ENCODE results near the gene SFXN1.
"Not testable (repeated sequence)": the region's sequence is repeated elsewhere in the genome, so short reads cannot be mapped to it uniquely, and the experiment has no call there.

The SFXN1 gene, protein sequence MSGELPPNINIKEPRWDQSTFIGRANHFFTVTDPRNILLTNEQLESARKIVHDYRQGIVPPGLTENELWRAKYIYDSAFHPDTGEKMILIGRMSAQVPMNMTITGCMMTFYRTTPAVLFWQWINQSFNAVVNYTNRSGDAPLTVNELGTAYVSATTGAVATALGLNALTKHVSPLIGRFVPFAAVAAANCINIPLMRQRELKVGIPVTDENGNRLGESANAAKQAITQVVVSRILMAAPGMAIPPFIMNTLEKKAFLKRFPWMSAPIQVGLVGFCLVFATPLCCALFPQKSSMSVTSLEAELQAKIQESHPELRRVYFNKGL

DNA sequence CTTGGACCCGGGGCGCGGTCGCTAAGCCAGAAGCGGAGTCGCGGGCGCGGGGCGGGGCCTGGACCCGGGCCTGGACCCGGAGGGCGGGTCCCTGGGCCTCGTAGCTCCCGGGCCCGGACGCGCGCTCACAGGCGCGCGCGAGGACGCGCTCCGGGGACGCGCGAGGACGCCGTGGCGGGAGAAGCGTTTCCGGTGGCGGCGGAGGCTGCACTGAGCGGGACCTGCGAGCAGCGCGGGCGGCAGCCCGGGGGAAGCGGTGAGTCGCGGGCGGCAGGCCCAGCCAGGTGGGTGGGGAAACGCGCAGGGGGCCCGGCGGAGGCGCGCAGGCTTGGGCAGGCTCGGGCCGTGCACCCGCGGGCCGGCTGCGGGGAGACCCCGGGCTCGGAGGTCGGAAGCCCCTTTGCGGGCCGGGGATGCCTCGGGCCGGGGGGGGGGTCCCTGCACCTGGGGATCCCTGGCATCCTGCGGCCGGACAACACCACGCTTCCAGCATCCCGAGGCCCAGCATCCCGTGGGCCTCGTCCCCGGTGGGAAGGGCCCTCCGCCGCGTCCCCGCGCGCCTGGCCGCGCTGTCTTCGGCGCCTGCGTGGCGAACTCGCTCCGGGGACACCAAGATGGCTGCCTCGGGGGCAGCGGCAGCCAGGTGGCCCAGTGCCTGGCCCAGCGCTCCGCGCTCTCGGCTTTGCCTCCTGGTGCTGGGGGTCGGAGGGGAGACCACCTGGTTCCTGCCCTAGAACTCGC, at the start of gene SFXN1:
TSS of gene SFXN1 (plus strand) at position 177 of the 741 bp plus-strand sequence. CDS start 13,544 bp downstream, outside the sequence.
- peak; percentile 89 for DNase-seq

GRCh38 chr5:175434800-175435199, 43.6 kb upstream of the SFXN1 start:
- no peak for DNase-seq

- DNase-seq = no peak
Observed at GRCh38 chr5:175436359-175436758, 42.0 kb upstream of the SFXN1 start.

GRCh38 chr5:175438234-175438857, 40.0 kb upstream of the SFXN1 start:
- no peak for DNase-seq

GRCh38 chr5:175443514-175444059, 34.8 kb upstream of the SFXN1 start:
- no peak for DNase-seq

GRCh38 chr5:175444060-175444904, 34.1 kb upstream of the SFXN1 start, which contains the start of gene DRD1:
Gene DRD1 (minus strand): TSS chr5:175444182. CDS start chr5:175443099, 1,083 bp downstream.
- DNase-seq = peak; percentile 53

- no peak for DNase-seq
Observed at GRCh38 chr5:175444905-175445456, 33.4 kb upstream of the SFXN1 start.

GRCh38 chr5:175446378-175446777, 32.0 kb upstream of the SFXN1 start:
- not testable (repeated sequence) for DNase-seq

- DNase-seq = no peak
Observed at GRCh38 chr5:175447571-175447970, 30.8 kb upstream of the SFXN1 start.

DNA sequence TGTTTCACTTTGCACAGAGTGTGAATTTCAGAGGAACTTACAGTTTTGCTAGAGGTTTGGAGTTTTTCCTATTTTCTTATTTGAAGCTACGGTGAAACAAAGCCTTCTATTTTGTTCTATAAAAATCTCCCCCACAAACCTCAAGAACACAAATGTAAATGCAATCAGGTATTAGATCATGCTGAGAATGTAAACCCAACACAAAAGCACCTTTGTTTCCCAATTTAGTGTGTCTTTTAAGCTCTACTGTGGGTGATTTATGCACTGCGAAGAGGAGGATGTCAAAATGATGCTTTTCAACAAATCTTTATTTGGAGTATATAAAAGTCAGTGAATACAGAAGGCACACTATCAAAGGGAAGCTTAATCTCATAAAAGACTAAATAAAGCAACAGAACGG, 30.1 kb upstream of the SFXN1 start:
- DNase-seq = no peak

DNA sequence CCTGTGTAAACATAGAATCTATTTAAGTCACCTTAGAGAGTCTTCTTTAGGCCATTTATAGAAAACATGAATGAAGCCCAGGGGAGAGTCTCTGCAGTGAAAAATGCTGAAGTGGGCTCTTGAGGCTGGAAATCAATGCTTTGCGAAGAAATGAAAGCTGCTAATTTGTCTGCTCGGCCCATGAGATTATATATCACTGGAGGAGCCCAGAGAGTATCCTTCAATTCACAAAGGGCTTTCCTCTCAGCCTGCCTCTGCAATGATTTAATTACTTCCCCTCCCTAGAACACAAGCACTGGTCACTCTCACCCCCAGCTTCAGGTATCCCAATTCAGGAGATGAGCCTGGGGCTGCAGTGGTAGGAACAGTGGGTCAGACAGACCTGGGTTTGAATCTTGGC, 26.2 kb upstream of the SFXN1 start:
- DNase-seq = no peak

GRCh38 chr5:175454338-175454737, 24.0 kb upstream of the SFXN1 start:
- not testable (repeated sequence) for DNase-seq

DNA sequence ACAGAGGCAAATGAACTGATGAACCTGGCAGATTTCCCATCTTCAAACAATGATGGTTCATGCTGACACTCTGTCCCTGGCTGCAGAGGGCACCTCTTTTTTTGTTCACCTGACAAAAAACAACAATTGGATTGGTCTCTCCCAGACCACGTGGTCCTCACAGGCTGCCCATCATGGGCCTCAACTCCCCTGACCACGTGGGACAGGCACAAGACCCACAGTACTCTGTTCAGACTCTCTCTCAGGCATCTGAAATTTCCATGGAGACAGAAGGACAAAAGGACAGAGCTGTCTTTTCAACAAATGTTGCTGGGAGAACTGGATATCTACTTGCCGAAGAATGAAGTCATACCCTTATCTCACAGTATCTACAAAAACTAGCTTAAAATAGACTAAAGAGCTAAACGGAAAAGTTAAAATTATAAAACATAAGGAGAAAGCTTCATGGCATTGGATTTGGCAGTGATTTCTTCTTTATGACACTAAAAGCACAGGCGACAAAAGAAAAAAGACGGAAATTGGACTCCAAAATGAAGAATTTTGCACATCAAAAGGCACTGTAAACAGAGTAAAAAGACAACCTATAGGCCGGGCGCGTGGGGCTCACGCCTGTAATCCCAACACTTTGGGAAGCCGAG, 22.1 kb upstream of the SFXN1 start:
- no peak for DNase-seq

GRCh38 chr5:175457466-175457865, 20.9 kb upstream of the SFXN1 start:
- no peak for DNase-seq

DNA sequence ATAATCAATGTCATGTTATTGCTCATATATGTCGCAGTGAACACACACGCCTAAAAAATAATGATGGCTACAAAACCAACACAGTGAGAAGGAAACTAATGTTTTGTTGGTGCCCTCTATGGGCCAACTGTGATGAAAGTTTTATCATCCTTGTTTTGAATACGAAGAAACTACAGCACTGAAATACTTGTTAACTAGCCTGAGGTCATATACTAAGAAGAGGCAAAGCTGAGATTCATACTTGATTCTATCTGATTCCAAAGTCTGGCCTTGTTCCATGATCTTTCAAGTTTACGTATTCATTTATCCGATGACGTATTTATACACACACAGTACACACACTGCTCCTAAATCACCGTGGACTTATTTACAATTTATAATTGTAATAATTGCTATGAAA, 18.2 kb upstream of the SFXN1 start:
- DNase-seq = no peak

GRCh38 chr5:175460552-175460951, 17.8 kb upstream of the SFXN1 start:
- no peak for DNase-seq

DNA sequence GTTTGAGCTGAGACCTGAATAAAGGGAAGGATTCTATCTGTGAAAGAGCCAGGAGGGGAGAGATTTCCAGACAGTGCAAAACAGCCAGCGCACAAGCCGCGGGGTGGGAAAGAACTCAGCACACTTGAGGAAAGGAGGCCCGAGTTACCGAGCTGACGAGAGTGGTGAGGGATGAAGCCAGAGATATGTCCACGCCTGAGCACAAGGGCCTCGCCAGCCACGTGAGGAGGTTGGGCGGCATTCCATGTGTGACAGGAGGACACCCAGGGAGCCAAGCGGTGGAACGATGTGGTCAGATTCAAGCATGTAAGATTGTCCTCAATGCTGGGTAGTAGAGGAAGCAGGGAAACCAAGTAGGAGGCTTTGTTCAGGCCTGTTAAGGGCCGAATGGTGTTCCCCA, 17.0 kb upstream of the SFXN1 start:
- DNase-seq = no peak

- DNase-seq = no peak
Observed at GRCh38 chr5:175463641-175464040, 14.7 kb upstream of the SFXN1 start.

- DNase-seq = peak; percentile 56
Observed at GRCh38 chr5:175464074-175464941, 14.1 kb upstream of the SFXN1 start.

DNA sequence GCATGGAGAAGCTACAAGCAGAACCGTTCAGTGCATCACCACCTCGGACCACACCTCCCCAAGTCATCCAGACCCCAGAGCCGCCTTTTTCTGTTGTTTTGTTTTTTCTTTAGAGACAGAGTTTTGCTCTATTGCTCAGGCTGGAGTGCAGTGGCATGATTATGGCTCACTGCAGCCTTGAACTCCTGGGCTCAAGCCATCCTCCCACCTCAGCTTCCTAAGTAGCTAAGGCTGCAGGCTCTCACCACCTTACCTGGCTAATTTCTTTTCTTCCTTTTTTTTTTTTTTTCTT, 13.5 kb upstream of the SFXN1 start:
- DNase-seq = no peak

- no peak for DNase-seq
Observed at GRCh38 chr5:175465282-175465681, 13.1 kb upstream of the SFXN1 start.
